GM23248 (cell line): Measurements from ENCODE around the gene TKT.

Experiments
- EZH2 ChIP-seq: fragments of 200-600 bp; sonication (generic); IDR thresholded peaks from 2 replicates; pipeline ENCODE4 v1.6.1; 2018; ENCODE audit warnings: antibody characterized with exemption, mild to moderate bottlenecking; ENCODE audit not compliant: insufficient read depth, poor library complexity, severe bottlenecking
- EZH2phosphoT487 ChIP-seq: fragments of 200-600 bp; sonication (generic); IDR thresholded peaks from 2 replicates; pipeline ENCODE4 v1.6.1; 2018; ENCODE audit warnings: antibody characterized with exemption, moderate library complexity, mild to moderate bottlenecking, low read depth; ENCODE audit not compliant: insufficient read depth

DNA sequence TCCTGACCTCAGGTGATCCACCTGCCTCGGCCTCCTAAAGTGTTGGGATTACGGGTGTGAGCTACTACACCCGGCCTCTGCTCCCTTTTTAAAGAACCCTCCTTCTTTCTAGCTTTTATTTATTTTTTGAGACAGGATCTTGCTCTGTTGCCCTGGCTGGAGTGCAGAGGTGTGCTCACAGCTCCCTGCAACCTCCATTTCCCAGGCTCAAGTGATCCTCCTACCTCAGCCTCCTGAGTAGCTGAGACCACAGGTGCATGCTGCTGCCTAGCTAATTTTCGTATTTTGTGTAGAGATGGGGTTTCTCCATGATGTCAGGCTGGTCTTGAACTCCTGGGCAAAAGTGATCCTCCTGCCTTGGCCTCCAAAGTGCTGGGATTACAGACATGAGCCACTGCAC, 34.5 kb downstream of the TKT start:
- no peak for TF ChIP-seq EZH2phosphoT487
- no peak for TF ChIP-seq EZH2
